ENCODE data around the gene SLC35C1.

SLC35C1 gene

GRCh38 chr11:45846974-45847910 is 42.3 kb downstream of the SLC35C1 start, which contains the start of gene CRY2:
CRY2 (plus strand) TSS chr11:45847475; CDS start chr11:45847491, 16 bp downstream.
- DNase-seq = peak; percentile 91

GRCh38 chr11:45847911-45848316 is 43.0 kb downstream of the SLC35C1 start:
- DNase-seq = peak; percentile 21 to 22

- DNase-seq = no peak
These were observed 43.7 kb downstream of the SLC35C1 start for GRCh38 chr11:45848654-45849081.

- DNase-seq = no peak
These were observed 45.5 kb downstream of the SLC35C1 start for GRCh38 chr11:45850446-45850845.

- no peak for DNase-seq
These were observed 46.3 kb downstream of the SLC35C1 start for GRCh38 chr11:45851228-45851627.

GRCh38 chr11:45852018-45852711 is 47.2 kb downstream of the SLC35C1 start:
- DNase-seq = no peak

GRCh38 chr11:45852712-45853101 is 47.8 kb downstream of the SLC35C1 start:
- no peak for DNase-seq

GRCh38 chr11:45853332-45854219 is 48.6 kb downstream of the SLC35C1 start:
- no peak for DNase-seq

GRCh38 chr11:45855308-45855707 is 50.4 kb downstream of the SLC35C1 start:
- no peak for DNase-seq

- DNase-seq = no peak
These were observed 51.1 kb downstream of the SLC35C1 start for GRCh38 chr11:45856044-45856468.

- peak in 1 of 2 experiments; percentile 14 for DNase-seq
These were observed 53.1 kb downstream of the SLC35C1 start for GRCh38 chr11:45857961-45858474.

GRCh38 chr11:45858751-45859398 is 53.9 kb downstream of the SLC35C1 start:
- DNase-seq = no peak

- DNase-seq = no peak
These were observed 54.8 kb downstream of the SLC35C1 start for GRCh38 chr11:45859661-45860140.

- no peak for DNase-seq
These were observed 55.4 kb downstream of the SLC35C1 start for GRCh38 chr11:45860348-45860747.

- DNase-seq = no peak
These were observed 56.0 kb downstream of the SLC35C1 start for GRCh38 chr11:45860764-45861510.

Data from AML-193 (cell line).